HL-60 (cell line): ENCODE measurements around the gene FKRP.

Experiments used
- POLR2AphosphoS5 ChIP-seq: IDR thresholded peaks from 2 replicates; pipeline ENCODE4 v1.6.1; 2012; ENCODE audit warnings: low read depth
- TF ChIP-seq, protein P1 (sequence below): IDR thresholded peaks from one replicate; pipeline ENCODE4 v1.5.1; 2011; ENCODE audit warnings: low read length, control low read depth, inconsistent platforms; ENCODE audit not compliant: insufficient read depth

- TF ChIP-seq, protein P1, sequence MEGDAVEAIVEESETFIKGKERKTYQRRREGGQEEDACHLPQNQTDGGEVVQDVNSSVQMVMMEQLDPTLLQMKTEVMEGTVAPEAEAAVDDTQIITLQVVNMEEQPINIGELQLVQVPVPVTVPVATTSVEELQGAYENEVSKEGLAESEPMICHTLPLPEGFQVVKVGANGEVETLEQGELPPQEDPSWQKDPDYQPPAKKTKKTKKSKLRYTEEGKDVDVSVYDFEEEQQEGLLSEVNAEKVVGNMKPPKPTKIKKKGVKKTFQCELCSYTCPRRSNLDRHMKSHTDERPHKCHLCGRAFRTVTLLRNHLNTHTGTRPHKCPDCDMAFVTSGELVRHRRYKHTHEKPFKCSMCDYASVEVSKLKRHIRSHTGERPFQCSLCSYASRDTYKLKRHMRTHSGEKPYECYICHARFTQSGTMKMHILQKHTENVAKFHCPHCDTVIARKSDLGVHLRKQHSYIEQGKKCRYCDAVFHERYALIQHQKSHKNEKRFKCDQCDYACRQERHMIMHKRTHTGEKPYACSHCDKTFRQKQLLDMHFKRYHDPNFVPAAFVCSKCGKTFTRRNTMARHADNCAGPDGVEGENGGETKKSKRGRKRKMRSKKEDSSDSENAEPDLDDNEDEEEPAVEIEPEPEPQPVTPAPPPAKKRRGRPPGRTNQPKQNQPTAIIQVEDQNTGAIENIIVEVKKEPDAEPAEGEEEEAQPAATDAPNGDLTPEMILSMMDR = no peak
- TF ChIP-seq POLR2AphosphoS5 = no peak
Observed at GRCh38 chr19:46782355-46783019, 36.6 kb downstream of the FKRP start.
